Measurements from ENCODE around the gene UQCC2. TPM values are rescaled to one million over a fixed set of nuclear protein-coding genes. Genes with fewer than 3 reads are reported as not detected.

The UQCC2 gene
- total RNA-seq, 1 experiment from 2014 or later = 41.7 TPM

DNA sequence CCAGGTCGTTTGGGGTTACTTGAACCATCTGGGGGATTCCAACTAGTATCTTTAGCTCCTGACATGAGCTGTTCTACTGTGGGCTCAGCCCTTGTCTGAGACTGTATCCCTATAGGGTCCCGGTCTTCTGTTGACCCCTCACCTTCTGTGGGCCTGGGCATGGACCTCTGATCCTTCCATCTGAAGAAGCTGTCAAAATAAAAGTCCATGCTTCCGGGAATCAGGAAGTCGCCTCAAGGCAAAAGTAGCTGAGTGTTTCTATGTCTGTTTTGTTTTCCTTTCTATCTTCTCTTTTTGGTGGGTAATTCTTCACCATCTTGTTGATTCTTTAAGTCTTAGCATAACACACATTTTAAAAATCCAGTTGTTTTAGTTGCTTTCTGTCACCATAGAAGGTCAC is 60.1 kb downstream of the UQCC2 start:
- DNase-seq (ENCODE audit: low read depth) = no peak
- in situ Hi-C loops (cut with HindIII; ENCODE audit: low pct_unique_long_range_greater_than_20kb, low sequenced_read_pairs) = loop anchor here (10.0 kb wide), 1 partner anchor 63 kb away; the partner anchor contains the start of gene UQCC2

Other genes with a start within 250 kb of the UQCC2 start
- gene BAK1, start 131.4 kb downstream of the UQCC2 start, total RNA-seq (2014; rRNA removed; shearing (Covaris generic); ENCODE audit: low replicate concordance) = 101 and 103 TPM in 2 replicates
- gene ITPR3, start 90.4 kb downstream of the UQCC2 start, total RNA-seq (2014; rRNA removed; shearing (Covaris generic); ENCODE audit: low replicate concordance) = 59.3 and 60.1 TPM in 2 replicates
- 0.07 and 0.12 TPM in 2 replicates for gene IP6K3, start 35.2 kb upstream of the UQCC2 start, total RNA-seq (2014; rRNA removed; shearing (Covaris generic); ENCODE audit: low replicate concordance)
- gene LEMD2, start 77.4 kb upstream of the UQCC2 start, total RNA-seq (2014; rRNA removed; shearing (Covaris generic); ENCODE audit: low replicate concordance) = 150 and 167 TPM in 2 replicates
- gene MLN, start 92.3 kb upstream of the UQCC2 start, total RNA-seq (2014; rRNA removed; shearing (Covaris generic); ENCODE audit: low replicate concordance) = not detected in 2 replicates